ENCODE results near the gene RALGAPA2.

Gene RALGAPA2

DNA sequence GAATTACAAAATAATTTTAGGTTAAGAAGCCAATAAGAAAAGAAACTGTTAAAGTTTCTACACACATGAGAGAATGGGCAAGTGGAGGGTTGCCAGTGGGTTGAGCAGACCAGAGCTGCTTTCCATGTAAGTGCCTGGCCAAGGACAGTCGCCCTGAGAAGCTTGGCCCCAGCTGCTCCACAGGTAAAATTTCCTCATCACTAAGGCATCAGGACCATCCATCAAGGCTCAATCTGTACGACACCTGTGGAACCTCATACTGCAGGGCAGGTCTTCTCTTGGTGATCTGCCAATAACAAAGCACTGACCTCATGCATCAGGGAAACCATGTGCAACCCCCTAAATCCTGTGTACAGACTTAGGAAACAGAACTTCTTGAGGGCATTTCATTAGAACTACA lies 229.1 kb downstream of the RALGAPA2 start:
- no peak for DNase-seq (ENCODE audit: low read depth)
- TF ChIP-seq, protein P1, sequence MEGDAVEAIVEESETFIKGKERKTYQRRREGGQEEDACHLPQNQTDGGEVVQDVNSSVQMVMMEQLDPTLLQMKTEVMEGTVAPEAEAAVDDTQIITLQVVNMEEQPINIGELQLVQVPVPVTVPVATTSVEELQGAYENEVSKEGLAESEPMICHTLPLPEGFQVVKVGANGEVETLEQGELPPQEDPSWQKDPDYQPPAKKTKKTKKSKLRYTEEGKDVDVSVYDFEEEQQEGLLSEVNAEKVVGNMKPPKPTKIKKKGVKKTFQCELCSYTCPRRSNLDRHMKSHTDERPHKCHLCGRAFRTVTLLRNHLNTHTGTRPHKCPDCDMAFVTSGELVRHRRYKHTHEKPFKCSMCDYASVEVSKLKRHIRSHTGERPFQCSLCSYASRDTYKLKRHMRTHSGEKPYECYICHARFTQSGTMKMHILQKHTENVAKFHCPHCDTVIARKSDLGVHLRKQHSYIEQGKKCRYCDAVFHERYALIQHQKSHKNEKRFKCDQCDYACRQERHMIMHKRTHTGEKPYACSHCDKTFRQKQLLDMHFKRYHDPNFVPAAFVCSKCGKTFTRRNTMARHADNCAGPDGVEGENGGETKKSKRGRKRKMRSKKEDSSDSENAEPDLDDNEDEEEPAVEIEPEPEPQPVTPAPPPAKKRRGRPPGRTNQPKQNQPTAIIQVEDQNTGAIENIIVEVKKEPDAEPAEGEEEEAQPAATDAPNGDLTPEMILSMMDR (IDR thresholded peaks at IDR 0.05; ENCODE audit: insufficient read depth, low read depth, low read length, missing control alignments): no peak
- no peak overlapping the region for H3K4me3 ChIP-seq (ENCODE audit: low read depth, low read length)

DNA sequence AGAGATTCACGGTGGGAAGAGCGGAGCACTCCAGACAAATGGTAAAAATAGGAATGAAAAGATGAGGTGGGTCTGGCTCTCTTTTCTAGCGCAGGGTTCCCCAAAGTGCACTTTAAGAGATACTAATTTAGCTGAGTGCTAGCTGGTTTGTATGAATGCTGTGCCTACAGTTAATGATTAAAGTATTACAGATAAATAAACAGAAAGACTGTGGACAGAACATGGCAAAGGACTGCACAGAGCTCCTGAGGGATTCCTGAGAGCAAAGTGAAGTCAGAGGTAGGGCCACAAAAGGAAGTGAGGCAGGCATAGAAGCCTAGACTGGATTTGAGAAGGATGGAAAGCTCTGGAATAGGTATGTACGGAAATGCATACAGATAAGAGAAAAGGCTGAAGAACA lies 230.0 kb downstream of the RALGAPA2 start:
- TF ChIP-seq, protein P1 (IDR thresholded peaks at IDR 0.05; ENCODE audit: insufficient read depth, low read depth, low read length, missing control alignments): no peak
- H3K4me3 ChIP-seq (ENCODE audit: low read depth, low read length): no peak overlapping the region
- no peak for DNase-seq (ENCODE audit: low read depth)

DNA sequence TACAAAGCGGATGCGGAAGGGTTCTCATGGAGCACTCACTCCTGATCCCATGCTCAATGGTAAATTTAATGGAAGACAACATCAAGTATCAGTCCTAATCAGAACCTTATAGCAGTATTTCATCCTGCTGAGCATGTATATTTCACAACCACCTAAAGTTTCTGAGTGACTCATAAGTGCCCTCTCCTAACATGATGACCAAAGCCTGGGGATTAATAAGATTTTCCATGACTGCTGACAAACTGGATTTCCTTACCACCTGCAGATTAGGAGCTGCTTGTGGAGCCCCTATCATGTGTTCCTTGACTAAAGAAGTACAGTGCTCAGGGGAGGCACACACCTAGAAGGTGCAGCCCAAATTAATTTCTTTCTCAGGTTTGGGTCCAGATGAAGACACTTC lies 231.8 kb downstream of the RALGAPA2 start:
- TF ChIP-seq, protein P1 (IDR thresholded peaks at IDR 0.05; ENCODE audit: insufficient read depth, low read depth, low read length, missing control alignments): no peak
- DNase-seq (ENCODE audit: low read depth): no peak
- no peak overlapping the region for H3K4me3 ChIP-seq (ENCODE audit: low read depth, low read length)

DNA sequence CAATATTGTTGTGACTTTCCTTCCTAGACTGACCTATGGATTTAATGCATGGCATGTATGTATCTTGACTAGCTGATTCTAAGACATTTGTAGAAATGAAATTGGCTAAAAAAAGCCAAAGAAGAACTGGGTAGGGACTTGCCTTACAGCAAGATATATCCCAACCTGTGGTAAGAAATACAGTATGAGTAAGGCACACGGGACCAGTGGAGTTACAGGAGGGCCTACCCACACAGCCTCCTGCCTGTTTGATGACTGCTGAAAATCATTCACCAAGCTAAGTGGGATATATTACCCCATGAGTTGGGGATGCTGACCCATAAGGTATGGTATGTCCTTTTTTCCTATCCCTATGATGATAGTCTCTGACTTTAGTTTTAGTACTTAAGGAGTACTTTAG lies 232.3 kb downstream of the RALGAPA2 start:
- TF ChIP-seq, protein P1 (IDR thresholded peaks at IDR 0.05; ENCODE audit: insufficient read depth, low read depth, low read length, missing control alignments): no peak
- H3K4me3 ChIP-seq (ENCODE audit: low read depth, low read length): no peak overlapping the region
- no peak for DNase-seq (ENCODE audit: low read depth)

DNA sequence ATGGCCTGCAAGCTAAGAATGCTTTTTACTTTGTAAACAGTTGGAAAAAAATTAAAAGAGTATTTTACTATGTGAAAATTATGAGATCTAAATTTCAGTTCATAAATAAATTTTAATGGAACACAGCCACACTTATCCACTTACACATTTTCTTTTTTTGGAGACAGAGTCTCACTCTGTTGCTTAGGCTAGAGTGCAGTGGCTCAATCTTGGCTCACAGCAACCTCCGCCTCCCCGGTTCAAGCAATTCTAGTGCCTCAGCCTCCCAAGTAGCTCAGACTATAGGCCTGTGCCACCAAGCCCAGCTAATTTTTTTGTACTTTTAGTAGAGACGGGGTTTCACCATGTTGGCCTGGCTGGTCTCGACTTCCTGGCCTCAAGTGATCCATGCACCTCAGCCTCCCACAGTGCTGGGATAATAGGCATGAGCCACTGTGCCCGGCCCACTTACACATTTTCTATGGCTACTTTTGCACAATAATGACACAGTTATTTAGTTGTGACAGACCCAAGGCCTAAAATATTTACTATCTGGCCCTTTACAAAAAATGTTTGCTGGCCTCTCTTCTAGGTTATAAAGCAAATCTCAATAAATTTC lies 234.9 kb downstream of the RALGAPA2 start:
- no peak overlapping the region for H3K4me3 ChIP-seq (ENCODE audit: low read depth, low read length)
- DNase-seq (ENCODE audit: low read depth): no peak
- TF ChIP-seq, protein P1 (IDR thresholded peaks at IDR 0.05; ENCODE audit: insufficient read depth, low read depth, low read length, missing control alignments): no peak

DNA sequence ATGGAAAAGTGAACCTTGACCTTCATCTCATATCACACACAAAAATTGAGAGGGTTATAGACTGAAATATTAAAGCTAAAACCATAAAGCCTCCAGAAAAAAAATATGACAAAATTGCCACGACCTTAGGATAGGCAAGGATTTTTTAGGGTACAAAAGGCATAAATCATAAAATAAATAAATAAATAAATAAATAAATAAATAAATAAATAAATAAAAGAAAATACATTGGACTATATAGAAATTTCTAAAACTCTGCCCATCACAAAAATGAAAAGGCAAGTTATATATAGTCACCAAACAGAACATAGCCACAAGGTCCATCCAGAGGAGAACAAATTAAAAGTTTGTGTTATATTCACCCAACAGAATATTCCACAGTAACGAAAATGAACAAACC lies 235.9 kb downstream of the RALGAPA2 start:
- no peak for DNase-seq (ENCODE audit: low read depth)
- TF ChIP-seq, protein P1 (IDR thresholded peaks at IDR 0.05; ENCODE audit: insufficient read depth, low read depth, low read length, missing control alignments): no peak
- no peak overlapping the region for H3K4me3 ChIP-seq (ENCODE audit: low read depth, low read length)

DNA sequence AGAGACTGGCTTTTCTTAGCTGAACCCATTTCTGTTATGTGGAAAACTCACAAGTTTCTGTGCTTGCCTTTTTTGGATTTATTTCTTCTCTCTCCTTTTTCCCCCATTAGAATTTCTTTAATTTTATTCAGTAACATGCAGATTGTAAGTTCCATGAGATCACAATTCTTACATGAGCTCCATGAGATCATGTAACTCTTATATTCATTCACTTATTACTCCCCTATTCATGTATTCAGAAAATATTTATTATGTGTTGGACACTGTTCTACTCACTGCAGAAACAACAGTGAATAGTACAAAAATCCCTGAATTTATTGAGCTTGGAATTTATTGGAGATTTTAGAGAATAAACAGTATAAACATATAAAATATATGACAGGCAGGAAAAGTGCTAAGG lies 238.8 kb downstream of the RALGAPA2 start:
- DNase-seq (ENCODE audit: low read depth): no peak
- TF ChIP-seq, protein P1 (IDR thresholded peaks at IDR 0.05; ENCODE audit: insufficient read depth, low read depth, low read length, missing control alignments): no peak
- no peak overlapping the region for H3K4me3 ChIP-seq (ENCODE audit: low read depth, low read length)

Measured in GM12865 (cell line).